Activated CD8-positive, alpha-beta memory T cell treated with anti-CD3 and anti-CD28 coated beads for 1 hour (primary cell): ENCODE results near the gene TNIK.

Source experiments
- DNase-seq, 2 donors: peaks; one replicate each; pipeline ENCODE4 v3.0.0-alpha.2; 2020; ENCODE audit warnings: low read depth in 1 of 2; ENCODE audit errors: extremely low read depth in 1 of 2

TNIK gene

GRCh38 chr3:171181907-171182690 lies 278.1 kb downstream of the TNIK start:
- no peak for DNase-seq

DNA sequence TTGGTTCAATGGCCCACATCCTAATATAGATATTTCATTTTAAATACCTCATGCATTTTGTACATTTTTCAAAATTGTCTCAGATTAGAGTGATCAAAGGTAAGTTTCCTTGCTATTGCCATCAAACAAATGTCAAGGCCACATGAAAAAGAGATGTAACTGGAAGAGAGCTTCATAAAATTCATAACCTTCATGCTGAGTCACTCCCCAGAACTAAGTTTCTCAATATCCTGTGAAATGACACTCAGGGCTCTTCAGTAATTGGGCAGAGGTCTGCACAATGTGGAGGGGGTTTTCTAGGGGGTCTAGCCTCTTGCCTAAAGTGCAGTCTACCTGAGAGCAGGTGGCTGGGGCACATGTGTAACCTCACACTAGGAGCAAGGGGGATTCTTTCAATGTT lies 281.5 kb downstream of the TNIK start:
- no peak for DNase-seq

GRCh38 chr3:171177553-171177952 lies 282.7 kb downstream of the TNIK start:
- DNase-seq = no peak

DNA sequence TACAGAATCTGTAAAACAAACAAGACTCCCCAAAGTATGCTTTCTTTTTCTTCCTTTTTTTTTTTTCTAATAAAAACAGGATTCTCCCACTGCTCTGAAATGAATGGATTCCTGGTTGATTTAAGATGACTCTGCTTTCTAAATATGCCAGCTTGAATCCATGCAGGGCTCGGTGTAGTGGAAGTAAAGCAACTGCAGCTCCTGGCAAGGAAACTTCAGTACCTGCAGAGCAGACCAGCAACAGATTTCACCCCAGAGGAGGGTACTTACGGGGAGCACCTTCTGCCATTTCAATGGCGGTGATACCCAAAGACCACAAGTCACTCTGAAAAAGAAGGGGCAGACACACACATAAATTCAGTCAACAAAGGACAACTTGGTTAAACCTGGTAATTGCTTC lies 283.1 kb downstream of the TNIK start:
- no peak for DNase-seq

DNA sequence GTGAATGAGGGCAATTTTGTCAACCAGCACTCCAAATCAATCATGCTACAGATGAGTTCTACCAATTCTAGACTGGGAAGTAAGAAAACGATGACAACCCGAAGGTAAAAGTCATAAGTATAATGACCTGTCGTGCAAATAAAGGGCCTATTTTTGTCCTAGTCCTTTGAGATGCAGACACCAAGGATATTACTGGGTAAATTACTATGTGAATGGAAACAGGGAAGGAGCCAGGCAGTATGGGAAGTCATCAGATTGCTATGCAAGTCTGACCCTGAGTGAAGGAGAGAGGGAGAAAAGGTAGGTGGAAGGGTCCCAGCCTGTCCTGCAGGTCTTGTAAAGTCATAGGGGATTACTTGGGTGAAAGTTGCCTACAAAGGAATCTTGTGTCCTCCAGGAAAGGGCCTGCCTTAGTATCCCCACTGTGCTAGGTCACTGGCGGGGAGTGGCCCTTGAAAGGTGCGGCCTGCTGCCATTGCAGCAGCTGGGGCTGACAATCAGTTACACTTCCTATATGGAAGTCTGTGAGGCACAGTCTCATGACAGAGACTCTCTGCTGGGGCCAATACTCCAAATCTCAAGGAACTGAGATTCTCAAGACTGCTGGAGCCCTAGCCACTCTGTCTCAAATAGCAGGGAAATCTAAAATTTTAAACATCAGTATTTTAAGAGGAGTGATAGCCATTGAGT lies 283.8 kb downstream of the TNIK start:
- no peak for DNase-seq

GRCh38 chr3:171175741-171176234 lies 284.4 kb downstream of the TNIK start:
- DNase-seq = no peak

DNA sequence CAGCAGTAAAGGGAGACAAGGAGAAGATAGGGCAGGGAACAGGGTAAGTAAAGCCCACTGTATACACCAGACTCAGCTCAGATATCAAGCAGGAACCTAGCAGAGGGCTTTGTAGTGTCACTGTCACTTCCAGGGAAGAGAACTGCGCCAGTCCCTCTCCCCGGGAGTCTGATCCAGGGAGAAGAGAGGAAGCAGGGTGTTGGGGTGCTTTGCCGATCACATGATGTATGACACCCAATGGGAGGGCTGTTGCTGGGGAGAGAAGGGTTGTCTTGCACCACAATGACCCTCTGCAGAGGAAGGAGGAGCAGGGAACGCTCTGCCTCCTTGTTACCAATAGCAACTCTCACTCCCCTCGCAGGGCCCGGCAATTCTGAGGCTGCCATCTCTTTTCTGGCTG lies 286.5 kb downstream of the TNIK start:
- no peak for DNase-seq

DNA sequence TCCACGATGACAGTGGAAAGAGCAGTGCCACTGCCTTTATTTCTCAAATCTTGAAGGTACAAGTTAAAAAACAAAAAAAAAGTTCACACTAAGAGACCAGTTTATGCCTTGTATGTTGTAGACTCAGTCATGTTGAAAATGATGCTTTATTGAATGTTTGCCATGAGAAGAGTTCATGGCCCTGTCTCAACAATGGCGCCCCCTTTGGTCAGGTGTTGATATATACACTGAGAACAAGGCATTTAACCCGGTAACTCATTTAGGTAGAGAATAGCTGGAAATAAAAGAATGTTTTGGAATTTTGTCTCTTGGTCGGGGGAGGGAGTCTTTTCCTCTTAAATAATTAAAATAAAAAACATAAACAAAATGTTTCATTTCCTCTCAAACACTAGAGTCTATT lies 288.1 kb downstream of the TNIK start:
- no peak for DNase-seq

- no peak for DNase-seq
Measured at GRCh38 chr3:171169866-171170265, 290.3 kb downstream of the TNIK start.

DNA sequence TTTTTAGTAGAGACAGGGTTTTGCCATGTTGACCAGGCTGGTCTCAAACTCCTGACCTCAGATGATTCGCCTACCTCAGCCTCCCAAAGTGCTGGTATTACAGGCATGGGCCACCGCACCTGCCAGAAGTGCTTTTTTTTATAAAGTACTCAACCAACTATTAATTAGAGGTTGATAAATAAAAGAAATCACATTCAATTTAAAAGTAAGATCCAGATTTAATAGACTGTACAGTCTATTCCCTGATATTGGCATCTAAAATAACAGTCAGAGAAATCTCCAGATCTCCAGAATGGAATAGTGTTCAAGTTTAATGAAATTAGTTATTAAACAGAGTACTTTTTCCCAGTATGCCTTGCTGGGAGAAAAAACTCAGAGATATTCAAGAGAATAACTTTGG lies 290.8 kb downstream of the TNIK start:
- no peak for DNase-seq

GRCh38 chr3:171168551-171168950 lies 291.7 kb downstream of the TNIK start:
- no peak for DNase-seq

- DNase-seq = no peak
Measured at GRCh38 chr3:171168086-171168485, 292.1 kb downstream of the TNIK start.

GRCh38 chr3:171165983-171166382 lies 294.2 kb downstream of the TNIK start:
- no peak for DNase-seq

- DNase-seq = no peak
Measured at GRCh38 chr3:171165499-171165921, 294.7 kb downstream of the TNIK start.

DNA sequence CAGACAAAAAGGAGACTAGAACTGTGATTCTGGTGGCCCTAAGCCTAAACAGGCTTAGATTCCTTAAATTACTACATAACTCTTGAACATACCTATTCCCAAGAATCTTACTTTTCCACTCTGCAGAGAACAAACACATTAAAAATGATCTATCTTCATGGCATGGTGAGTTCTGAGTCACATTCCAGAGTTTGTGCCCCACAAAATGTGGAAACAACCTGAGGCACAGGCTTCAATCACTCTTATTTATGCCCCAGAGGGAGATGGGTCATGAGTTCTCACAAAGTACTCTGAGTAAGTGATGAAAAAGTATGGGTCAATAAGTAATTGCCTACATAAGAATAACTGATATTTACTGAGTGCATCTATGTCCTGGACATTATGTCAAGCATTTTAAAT lies 296.1 kb downstream of the TNIK start:
- DNase-seq = no peak

- no peak for DNase-seq
Measured at GRCh38 chr3:171163101-171164066, 296.8 kb downstream of the TNIK start.

DNA sequence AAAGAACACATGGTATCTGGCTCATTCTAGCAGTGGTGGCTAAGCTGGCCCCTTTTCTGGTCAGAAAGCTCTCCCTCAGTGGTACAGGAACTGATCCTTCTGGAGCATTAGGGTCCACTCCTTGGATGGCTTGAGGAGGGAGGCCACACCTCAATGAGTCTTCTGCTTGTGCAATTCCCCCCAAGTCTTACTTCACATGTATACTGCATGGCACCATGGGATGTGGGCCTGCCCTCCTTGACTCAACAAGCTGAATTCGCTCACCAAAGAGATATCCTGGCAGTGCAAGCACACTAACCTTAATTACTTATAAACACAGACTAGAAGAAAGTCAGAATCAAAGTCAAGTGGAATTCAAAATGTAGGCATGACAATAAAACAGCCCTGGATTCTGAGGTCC lies 299.9 kb downstream of the TNIK start:
- no peak for DNase-seq

- no peak for DNase-seq
Measured at GRCh38 chr3:171159822-171160157, 300.4 kb downstream of the TNIK start.

GRCh38 chr3:171159024-171159821 lies 301.0 kb downstream of the TNIK start:
- DNase-seq = no peak

DNA sequence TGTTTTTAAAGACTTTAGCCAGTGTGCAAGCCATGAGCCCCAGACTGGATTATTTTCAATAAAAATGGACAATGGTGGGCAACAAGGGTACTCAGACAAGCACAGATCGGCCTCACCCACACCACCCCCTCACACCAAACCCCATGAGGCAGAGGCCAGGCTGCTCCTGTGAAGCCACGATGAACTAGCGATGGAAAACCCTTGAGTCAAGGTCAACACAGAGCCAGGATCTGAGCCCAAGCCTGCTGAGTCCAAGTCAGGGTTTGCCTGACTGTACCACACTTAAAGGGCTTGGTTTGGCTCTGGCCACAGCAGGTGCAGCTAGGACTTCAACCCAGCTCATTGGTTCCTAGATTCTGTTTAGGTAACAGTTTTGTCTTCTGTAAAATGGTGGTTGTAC lies 302.2 kb downstream of the TNIK start:
- no peak for DNase-seq
